ENCODE results near the gene SMARCAL1. TPM values are rescaled to one million over a fixed set of nuclear protein-coding genes. Genes with fewer than 3 reads are reported as not detected.

Gene SMARCAL1
- total and polyA plus RNA-seq, 9 of the 15 experiments (the other 6 are each of a cell fraction or from before 2014, with no cell fraction given) = 8.2 to 27.9 (median 12.4) TPM

- H3K4me3 ChIP-seq = no peak overlapping the region
- no peaks in the 10 kb centered on the region for H4K20me1 ChIP-seq (replicated peaks; ENCODE audit: control insufficient read depth, insufficient read depth, low read length)
- peaks cover 3% of the 10 kb centered on the region; the same call in 1 of the 2 replicates for H3K9me3 ChIP-seq (replicated peaks; ENCODE audit: control insufficient read depth, insufficient read depth, low read depth, low read length)
- BruUV-seq (replicated peaks) = no TSS peak
- FAIRE-seq (no peak), DNase-seq (ENCODE audit: extremely low read depth in 1 of 4, low spot score in 3 of 4) (no peak), ATAC-seq (no peak)
- POLR2A ChIA-PET = no interaction called here
- peaks cover 15% of the 10 kb centered on the region for H3K79me2 ChIP-seq (ENCODE audit: control insufficient read depth, insufficient read depth, low read length)
- in situ Hi-C loops (cut with MboI) (no loop called here), intact Hi-C loops (cut with micrococcal nuclease) (no loop called here)
- H3K4me1 ChIP-seq (replicated peaks in 1 of 2; ENCODE audit: control insufficient read depth in 2 of 2, insufficient read depth in 2 of 2, low read length in 2 of 2) = peaks cover 0 to 2% of the 10 kb centered on the region in 2 experiments; a peak in 1 of 5 replicates
- no peaks in the 10 kb centered on the region for H3K9me1 ChIP-seq (ENCODE audit: control insufficient read depth, insufficient read depth, low read length)
- WGBS (ENCODE audit: insufficient coverage, low coverage, missing lambda C conversion rate) = 100% methylated on average over 2 of the region's 2 CpGs
- no peak for TF ChIP-seq SAFB2 (IDR thresholded peaks at IDR 0.05; ENCODE audit: borderline replicate concordance, low read depth, low read length, severe bottlenecking)
- TF ChIP-seq, protein P1, sequence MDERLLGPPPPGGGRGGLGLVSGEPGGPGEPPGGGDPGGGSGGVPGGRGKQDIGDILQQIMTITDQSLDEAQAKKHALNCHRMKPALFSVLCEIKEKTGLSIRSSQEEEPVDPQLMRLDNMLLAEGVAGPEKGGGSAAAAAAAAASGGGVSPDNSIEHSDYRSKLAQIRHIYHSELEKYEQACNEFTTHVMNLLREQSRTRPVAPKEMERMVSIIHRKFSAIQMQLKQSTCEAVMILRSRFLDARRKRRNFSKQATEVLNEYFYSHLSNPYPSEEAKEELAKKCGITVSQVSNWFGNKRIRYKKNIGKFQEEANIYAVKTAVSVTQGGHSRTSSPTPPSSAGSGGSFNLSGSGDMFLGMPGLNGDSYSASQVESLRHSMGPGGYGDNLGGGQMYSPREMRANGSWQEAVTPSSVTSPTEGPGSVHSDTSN (CRISPR knock-in tag; IDR thresholded peaks at IDR 0.05; ENCODE audit: low read depth) = no peak
- TF ChIP-seq, protein P1 (tag; conservative IDR thresholded peaks at IDR 0.05; ENCODE audit: low read depth) = no peak
- no peak for TF ChIP-seq TCF3 (CRISPR knock-in tag; IDR thresholded peaks at IDR 0.05)
- no peak overlapping the region for H2AFZ ChIP-seq (ENCODE audit: low read depth, low read length)
- H3K27ac ChIP-seq (ENCODE audit: extremely low read depth, low read depth, low read length) = no peak overlapping the region
- H3K27me3 ChIP-seq (ENCODE audit: control insufficient read depth in 2 of 2, insufficient read depth in 2 of 2, low read length in 2 of 2) = no peaks in the 10 kb centered on the region
- H3K4me2 ChIP-seq (ENCODE audit: insufficient read depth, low read length) = no peak overlapping the region
- peaks cover 75% of the 10 kb centered on the region for H3K36me3 ChIP-seq (ENCODE audit: control insufficient read depth, insufficient read depth, low read length)
- no peak overlapping the region for H3K9ac ChIP-seq (ENCODE audit: insufficient read depth in 1 of 2, low read depth in 2 of 2, low read length in 2 of 2)
- CTCF ChIA-PET (ENCODE audit: low intra/inter-chr PET ratio) = no interaction called here
These were observed 10.8 kb downstream of the SMARCAL1 start for GRCh38 chr2:216423071-216423470.

All from K562 (cell line).